Activated CD4-positive, alpha-beta memory T cell treated with anti-CD3 and anti-CD28 coated beads, Interleukin-2, amount 10 ng/mL, durations not matched to agents 7 days and 5 days (primary cell): ENCODE results near the gene SBNO1. TPM values are rescaled to one million over a fixed set of nuclear protein-coding genes. Genes with fewer than 3 reads are reported as not detected.
"Not testable (repeated sequence)": the region's sequence is repeated elsewhere in the genome, so short reads cannot be mapped to it uniquely, and the experiment has no call there.

Experiments used
- CTCF ChIA-PET: fragments of 350-600 bp; sonication (Branson Sonifier 250); formaldehyde crosslinking; loops from one replicate; lab custom pipeline; 2021; ENCODE audit warnings: antibody characterized with exemption, inconsistent platforms; lab: Charles Lee
- POLR2A ChIA-PET: fragments of 350-600 bp; sonication (Branson Sonifier 250); formaldehyde crosslinking; loops from one replicate; lab custom pipeline; 2021; ENCODE audit warnings: antibody characterized with exemption; lab: Charles Lee
- DNase-seq: peaks from one replicate; pipeline ENCODE4 v3.0.0-alpha.2; 2020
- H3K27ac Mint-ChIP-seq: one replicate; pipeline ENCODE4 v1.8.0; 2021; ENCODE audit warnings: mild to moderate bottlenecking, mixed read lengths
- H3K27me3 Mint-ChIP-seq: one replicate; pipeline ENCODE4 v1.8.0; 2021; ENCODE audit warnings: mixed read lengths
- H3K36me3 Mint-ChIP-seq: one replicate; pipeline ENCODE4 v1.8.0; 2021; ENCODE audit warnings: low read depth, mixed read lengths
- H3K4me1 Mint-ChIP-seq: one replicate; pipeline ENCODE4 v1.8.0; 2021; ENCODE audit warnings: mixed read lengths
- H3K4me3 Mint-ChIP-seq: one replicate; pipeline ENCODE4 v1.8.0; 2021; ENCODE audit warnings: mild to moderate bottlenecking, mixed read lengths
- H3K9me3 Mint-ChIP-seq: one replicate; pipeline ENCODE4 v1.8.0; 2021; ENCODE audit warnings: mixed read lengths
- total RNA-seq, 2 experiments: library from RNA; stranded (reverse); gene quantifications; one replicate each; pipeline ENCODE4 v1.2.3, GENCODE V29; 2021

Gene SBNO1
- total RNA-seq, 2 experiments from 2014 or later, result 40.1 to 40.2 TPM

GRCh38 chr12:123248996-123249741, 115.5 kb downstream of the SBNO1 start:
- not testable (repeated sequence) for DNase-seq, H3K27me3 Mint-ChIP-seq, H3K27ac Mint-ChIP-seq, H3K4me3 Mint-ChIP-seq
- peaks cover 65% of the 10 kb centered on the region for H3K36me3 Mint-ChIP-seq
- peaks cover 25% of the 10 kb centered on the region for H3K4me1 Mint-ChIP-seq
- POLR2A ChIA-PET, result interaction anchor here (1.0 to 2.6 kb wide), 4 partner anchors 7 to 16 kb away, joined by 3 to 16 read pairs (median 7); partner anchors contain the start of genes MPHOSPH9 and MTRFR
- CTCF ChIA-PET, result interaction anchor here (0.7 to 4.1 kb wide), 4 partner anchors 11 to 335 kb away, joined by 3 to 29 read pairs (median 3); partner anchors contain the start of gene TMED2
- H3K9me3 Mint-ChIP-seq, result peaks cover 13% of the 10 kb centered on the region

GRCh38 chr12:123248129-123248528, 116.5 kb downstream of the SBNO1 start:
- Mint-ChIP-seq H3K4me1 (peaks cover 28% of the 10 kb centered on the region), H3K36me3 (peaks cover 58% of the 10 kb centered on the region), H3K9me3 (peaks cover 13% of the 10 kb centered on the region)
- H3K27ac Mint-ChIP-seq, DNase-seq, H3K4me3 Mint-ChIP-seq, H3K27me3 Mint-ChIP-seq: not testable (repeated sequence)
- POLR2A ChIA-PET, result interaction anchor here (1.1 to 2.3 kb wide), 2 partner anchors 9 to 15 kb away, joined by 3 to 16 read pairs; partner anchors contain the start of genes MPHOSPH9 and MTRFR
- CTCF ChIA-PET, result interaction anchor here (0.9 to 4.1 kb wide), 2 partner anchors 10 to 19 kb away, joined by 3 to 29 read pairs; no protein-coding TSS in a partner anchor

- CTCF ChIA-PET, result interaction anchor here (0.6 kb wide), 1 partner anchor 1404 kb away, joined by 3 read pairs; no protein-coding TSS in a partner anchor
- Mint-ChIP-seq H3K9me3 (peaks cover 13% of the 10 kb centered on the region), H3K4me1 (peaks cover 37% of the 10 kb centered on the region), H3K4me3 (no peak overlapping the region), H3K36me3 (peaks cover 66% of the 10 kb centered on the region), H3K27ac (no peak overlapping the region), H3K27me3 (no peaks in the 10 kb centered on the region)
- POLR2A ChIA-PET, result interaction anchor here (1.0 kb wide), 1 partner anchor 12 kb away, joined by 8 read pairs; the partner anchor contains the start of genes MPHOSPH9 and MTRFR
- DNase-seq, result no peak
These were observed 119.0 kb downstream of the SBNO1 start for GRCh38 chr12:123245678-123246077.

- ChIA-PET POLR2A (interaction anchor here (4.9 kb wide), 1 partner anchor 11 kb away, joined by 37 read pairs; the partner anchor contains the start of genes MPHOSPH9 and MTRFR), CTCF (interaction anchor here (0.7 kb wide), 1 partner anchor 19 kb away, joined by 3 read pairs; no protein-coding TSS in a partner anchor)
- DNase-seq, result no peak
- Mint-ChIP-seq H3K4me1 (peaks cover 30% of the 10 kb centered on the region), H3K36me3 (peaks cover 58% of the 10 kb centered on the region), H3K27ac (no peak overlapping the region), H3K4me3 (no peak overlapping the region), H3K27me3 (no peaks in the 10 kb centered on the region), H3K9me3 (peaks cover 13% of the 10 kb centered on the region)
These were observed 120.9 kb downstream of the SBNO1 start for GRCh38 chr12:123243671-123244262.

GRCh38 chr12:123242116-123242904, 122.3 kb downstream of the SBNO1 start:
- Mint-ChIP-seq H3K36me3 (peaks cover 48% of the 10 kb centered on the region), H3K9me3 (peaks cover 6% of the 10 kb centered on the region), H3K27me3 (no peaks in the 10 kb centered on the region), H3K4me3 (no peak overlapping the region), H3K27ac (no peak overlapping the region), H3K4me1 (peaks cover 41% of the 10 kb centered on the region)
- no peak for DNase-seq
- POLR2A ChIA-PET, result interaction anchor here (0.6 to 4.9 kb wide), 3 partner anchors 10 to 414 kb away, joined by 3 to 37 read pairs (median 3); partner anchors contain the start of genes MPHOSPH9, MTRFR and OGFOD2
- CTCF ChIA-PET, result interaction anchor here (1.0 to 1.9 kb wide), 4 partner anchors 10 to 167 kb away, joined by 3 to 6 read pairs (median 5); partner anchors contain the start of genes MPHOSPH9 and MTRFR

Other genes with a start within 250 kb of the SBNO1 start
- 1 to 10 TPM; 8.1 to 9.3 TPM for gene PITPNM2, start 213.8 kb downstream of the SBNO1 start, total RNA-seq
- gene MPHOSPH9, start 131.7 kb downstream of the SBNO1 start, total RNA-seq, result 100 to 1,000 TPM; 113 to 116 TPM
- gene MTRFR, start 131.4 kb downstream of the SBNO1 start, total RNA-seq, result 10 to 100 TPM; 29.9 to 30.0 TPM
- gene CDK2AP1, start 93.0 kb downstream of the SBNO1 start, total RNA-seq, result 10 to 100 TPM; 20.5 to 21.6 TPM
- 10 to 100 TPM; 78.9 to 82.0 TPM for gene KMT5A, start 19.3 kb upstream of the SBNO1 start, total RNA-seq
- gene RILPL2, start 71.8 kb upstream of the SBNO1 start, total RNA-seq, result 1 to 10 TPM; 8.9 to 9.0 TPM
- 10 to 100 TPM; 29.7 to 35.0 TPM for gene SNRNP35, start 93.3 kb upstream of the SBNO1 start, total RNA-seq
- 1 to 10 TPM; 1.8 to 2.0 TPM for gene RILPL1, start 168.9 kb upstream of the SBNO1 start, total RNA-seq
- 100 to 1,000 TPM; 166 to 167 TPM for gene TMED2, start 219.7 kb upstream of the SBNO1 start, total RNA-seq
- gene DDX55, start 237.3 kb upstream of the SBNO1 start, total RNA-seq, result 10 to 100 TPM; 26.8 to 26.9 TPM